T-helper 9 cell (primary cell): ENCODE results near the gene FGF12.

Experiments used
- DNase-seq: peaks from one replicate; pipeline ENCODE4 v3.0.0-alpha.2; 2020

The FGF12 gene

GRCh38 chr3:192489579-192489978 is 237.8 kb downstream of the FGF12 start:
- no peak for DNase-seq

DNA sequence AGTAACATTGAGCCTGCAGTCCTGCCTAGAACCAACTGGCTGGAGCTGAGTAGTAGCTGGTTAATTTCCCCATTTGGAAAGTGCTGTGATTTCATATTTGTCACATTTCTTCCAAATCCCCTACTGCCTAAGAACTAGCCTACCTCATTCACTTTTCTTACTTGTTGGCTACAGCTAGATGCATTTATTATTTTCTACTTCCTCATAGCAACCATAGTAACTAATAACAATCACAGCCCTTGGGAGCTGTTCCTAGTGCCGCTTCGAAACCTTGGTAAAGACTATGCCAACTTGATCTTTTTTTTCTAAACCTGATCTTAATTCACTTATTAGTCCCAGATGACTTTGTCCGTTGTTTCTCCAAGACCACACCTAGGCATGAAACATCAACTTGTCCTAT is 240.3 kb downstream of the FGF12 start:
- no peak for DNase-seq

GRCh38 chr3:192482809-192483208 is 244.5 kb downstream of the FGF12 start:
- DNase-seq: no peak

- DNase-seq: no peak
These were observed 244.9 kb downstream of the FGF12 start for GRCh38 chr3:192482391-192482790.

- no peak for DNase-seq
These were observed 245.7 kb downstream of the FGF12 start for GRCh38 chr3:192481638-192482037.

DNA sequence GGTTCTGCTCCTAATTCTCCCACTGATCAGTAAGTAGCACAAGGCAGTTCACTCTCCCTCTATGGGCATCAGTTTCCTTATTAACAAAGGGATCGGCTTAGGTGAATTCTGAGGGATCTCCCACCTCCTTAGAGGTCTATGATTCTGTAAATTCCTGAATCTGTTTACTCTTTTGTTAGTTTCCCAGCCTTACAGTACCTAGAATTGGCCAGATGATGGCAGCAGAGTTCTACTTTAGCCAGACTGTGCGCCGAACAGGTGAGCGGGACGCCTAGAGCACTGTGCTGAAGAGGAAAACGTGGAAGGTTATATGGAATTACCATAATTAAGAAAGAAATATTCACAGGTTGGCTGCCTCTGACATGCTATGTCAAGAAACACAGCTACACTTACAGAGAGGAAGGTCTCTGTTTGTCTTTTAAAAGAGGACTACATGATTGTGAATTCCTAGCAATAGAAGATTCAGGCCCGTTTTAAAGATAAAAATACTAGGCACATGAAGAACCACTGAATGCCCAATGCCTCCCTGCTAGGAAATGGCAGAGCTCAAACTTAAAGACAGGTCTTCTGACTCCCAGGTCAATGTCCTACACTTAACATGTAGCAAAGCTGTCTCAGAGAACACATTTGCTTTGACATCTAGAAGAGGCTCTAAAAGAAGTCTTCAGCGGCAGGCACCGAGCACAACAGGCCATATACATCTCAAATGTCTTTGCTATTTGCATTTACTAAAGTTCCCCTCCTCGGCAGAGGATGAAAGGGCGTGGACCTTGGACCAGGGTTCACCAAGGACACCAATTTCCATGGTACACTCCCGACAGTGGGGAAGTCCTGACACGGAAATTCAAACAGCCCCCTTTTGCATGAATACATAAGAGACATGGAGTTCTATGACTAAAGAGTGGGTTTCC is 259.9 kb downstream of the FGF12 start:
- DNase-seq: peak; percentile 25

GRCh38 chr3:192449036-192449435 is 278.3 kb downstream of the FGF12 start:
- no peak for DNase-seq

DNA sequence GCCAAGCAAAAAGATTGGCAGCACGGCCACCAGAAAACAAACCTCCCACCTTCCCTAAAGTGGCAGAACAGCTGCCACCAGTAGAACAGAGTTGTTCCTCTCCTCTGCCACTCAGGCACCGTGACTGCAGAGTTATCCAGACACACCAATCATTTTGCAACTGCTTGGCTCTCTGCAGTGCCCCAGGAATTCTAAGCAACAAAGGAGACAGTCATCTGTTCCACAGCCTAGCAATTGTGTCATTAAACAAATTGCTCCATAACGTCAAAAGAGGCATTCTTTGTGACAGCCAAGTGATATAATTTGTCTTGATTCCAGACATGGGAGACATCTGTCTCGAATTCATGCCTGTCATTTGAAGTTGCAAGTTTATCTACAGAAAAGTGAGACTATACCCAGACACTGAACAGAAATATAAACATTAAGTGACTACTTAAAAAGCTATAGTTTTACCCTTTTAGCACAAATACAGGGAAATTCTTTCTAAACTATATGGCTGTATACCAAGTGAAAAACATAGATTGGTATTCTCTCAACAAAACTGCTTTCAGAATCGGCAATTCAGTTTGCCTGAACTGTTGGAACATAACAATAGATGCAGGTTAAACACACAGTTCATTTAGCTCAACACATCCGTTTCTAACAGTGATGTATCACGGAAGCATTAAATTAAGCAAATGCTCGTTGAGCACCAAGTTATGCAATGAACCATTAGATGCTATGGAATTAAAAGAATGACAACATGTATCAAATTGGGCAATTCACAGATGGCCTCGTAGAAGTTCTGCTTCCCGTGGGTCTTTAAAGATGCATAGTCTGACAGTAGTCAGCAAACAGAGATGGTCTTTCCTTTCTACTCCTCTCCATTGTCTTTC is 281.3 kb downstream of the FGF12 start:
- no peak for DNase-seq

- DNase-seq: no peak
These were observed 282.6 kb downstream of the FGF12 start for GRCh38 chr3:192444791-192445106.

DNA sequence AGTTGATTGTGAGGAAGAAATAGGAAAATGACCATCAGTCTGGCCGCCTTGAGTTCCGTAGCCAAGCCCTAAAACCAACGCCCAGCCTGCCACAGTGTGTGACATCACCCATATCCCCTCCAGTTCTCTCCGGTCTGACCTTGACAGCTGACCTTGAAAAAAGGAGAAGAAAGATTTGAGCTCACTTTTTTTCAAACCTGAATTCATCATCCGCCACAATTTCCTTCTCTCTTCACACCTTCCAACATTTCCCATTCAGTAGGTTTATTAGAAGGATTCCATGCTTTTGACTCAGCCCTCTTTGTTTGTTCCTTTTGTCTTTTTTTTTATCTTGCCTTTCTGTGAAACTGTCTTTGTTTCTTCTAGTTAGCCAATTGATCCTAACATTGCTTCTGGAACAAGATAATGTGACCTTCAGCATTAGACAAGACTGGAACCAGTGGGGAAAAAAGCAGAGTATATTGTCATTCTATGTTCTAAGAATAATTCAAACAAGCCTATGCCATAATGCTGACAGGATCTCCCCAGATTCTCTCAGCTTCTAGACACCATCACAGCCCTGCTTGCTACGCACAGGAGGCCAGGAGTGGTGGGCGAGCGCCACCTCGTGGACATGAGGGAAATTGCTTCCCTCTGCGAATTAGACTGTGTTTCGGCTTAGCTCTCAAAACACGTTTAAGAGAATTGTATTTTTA is 283.1 kb downstream of the FGF12 start:
- DNase-seq: peak; percentile 34

GRCh38 chr3:192435241-192435640 is 292.1 kb downstream of the FGF12 start:
- no peak for DNase-seq

DNA sequence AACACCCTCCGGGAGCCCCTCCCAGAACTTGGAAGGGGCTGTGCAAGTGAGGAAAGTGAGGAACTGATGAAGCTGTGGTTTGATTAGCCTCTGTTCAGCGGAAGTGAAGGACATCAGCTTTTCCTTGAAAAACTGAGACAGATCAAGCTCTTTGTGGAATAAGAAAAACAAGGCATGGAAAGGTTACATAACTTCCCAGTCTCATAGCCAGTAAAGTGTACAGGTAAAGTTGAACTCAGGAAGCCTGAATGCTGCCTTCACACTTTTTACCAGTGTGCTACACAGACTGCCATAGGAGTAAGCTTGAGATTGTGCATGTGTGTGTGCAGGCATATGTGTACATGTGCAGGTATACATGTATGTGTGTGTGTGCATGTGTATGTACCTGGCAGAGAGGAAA is 293.2 kb downstream of the FGF12 start:
- DNase-seq: no peak

DNA sequence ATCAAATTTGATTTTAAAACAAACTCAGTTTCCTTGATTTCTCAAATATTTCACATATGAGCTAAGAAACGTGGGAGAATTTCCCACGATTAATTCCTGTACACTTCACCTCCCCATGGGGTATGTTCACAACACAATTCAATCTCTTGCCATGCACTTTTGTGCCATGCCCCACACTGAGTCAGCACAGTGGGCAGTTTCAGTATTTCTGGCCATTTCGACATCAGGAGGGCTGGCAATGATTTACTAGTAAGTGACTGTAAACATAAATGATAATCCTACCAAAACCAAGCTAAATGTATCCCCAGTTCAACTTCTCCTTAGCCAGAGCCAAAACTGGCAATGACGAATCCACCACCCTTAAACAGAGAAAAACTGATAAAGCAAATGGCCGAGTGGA is 293.6 kb downstream of the FGF12 start:
- no peak for DNase-seq

GRCh38 chr3:192422997-192423342 is 304.4 kb downstream of the FGF12 start:
- DNase-seq: no peak

DNA sequence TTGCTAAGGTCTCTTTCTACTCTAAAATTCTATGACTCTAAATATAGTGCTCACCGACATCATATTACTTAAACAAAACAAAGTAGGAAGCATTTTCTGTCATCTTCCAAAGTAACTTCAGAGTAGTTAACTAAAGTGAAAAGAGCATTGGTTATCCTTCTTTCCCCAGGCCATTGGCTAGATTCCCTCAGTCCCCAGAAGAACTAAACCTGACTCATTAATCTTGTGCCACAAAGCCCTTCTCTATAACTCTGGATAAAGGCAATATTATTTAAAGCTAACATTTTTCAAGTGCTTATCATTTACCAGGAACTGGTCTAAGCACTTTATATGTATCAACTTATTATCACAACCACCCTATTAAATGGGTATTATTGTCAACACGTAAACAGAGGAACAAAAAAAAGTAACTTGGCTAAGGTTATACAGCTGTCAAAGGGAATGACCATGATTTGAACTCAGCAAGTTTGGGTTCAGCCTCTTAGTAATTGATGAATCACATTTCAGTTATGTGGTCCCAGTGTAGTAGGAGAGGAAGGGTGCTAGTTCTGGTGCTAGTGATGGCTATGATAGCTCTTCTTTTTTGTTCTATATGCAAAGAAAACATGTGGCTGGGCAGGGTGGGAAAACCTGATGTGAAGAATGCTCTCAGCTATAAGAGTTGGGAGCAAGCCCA is 304.9 kb downstream of the FGF12 start:
- DNase-seq: no peak

GRCh38 chr3:192419312-192419711 is 308.0 kb downstream of the FGF12 start:
- DNase-seq: no peak

GRCh38 chr3:192417559-192418055 is 309.7 kb downstream of the FGF12 start:
- DNase-seq: no peak

DNA sequence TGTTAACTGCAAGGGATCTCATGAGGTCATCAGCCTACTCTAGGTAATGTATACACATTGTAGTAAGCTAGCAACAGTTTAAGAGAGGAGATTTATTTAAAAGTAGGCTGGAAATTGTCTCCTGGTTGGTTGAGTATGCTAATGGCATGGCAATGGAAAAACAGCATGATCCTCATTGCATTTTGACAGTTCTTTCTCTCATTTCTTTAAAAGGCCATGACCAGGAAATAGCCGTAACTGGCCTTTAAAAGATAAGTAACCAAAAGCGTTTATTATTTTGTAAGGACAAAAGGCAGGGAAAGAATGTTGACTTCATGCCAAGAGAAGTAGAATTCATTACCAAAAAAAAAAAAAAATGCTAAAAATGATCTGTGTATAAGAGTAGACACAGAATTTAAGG is 310.3 kb downstream of the FGF12 start:
- no peak for DNase-seq

GRCh38 chr3:192413461-192413860 is 313.9 kb downstream of the FGF12 start:
- no peak for DNase-seq

DNA sequence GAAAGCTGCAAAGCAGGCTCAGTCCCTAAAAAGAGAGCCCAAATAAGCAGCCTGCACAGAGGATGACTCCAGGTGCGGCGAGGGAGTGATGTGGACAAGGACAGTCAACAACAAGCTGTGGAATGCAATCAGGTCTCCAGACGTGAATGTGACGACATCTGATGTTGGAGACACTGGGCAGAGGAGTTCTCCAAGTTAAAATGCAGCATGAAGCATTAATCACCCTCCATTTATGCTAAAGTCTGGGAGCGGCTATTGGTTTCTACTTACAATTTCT is 316.7 kb downstream of the FGF12 start:
- no peak for DNase-seq

DNA sequence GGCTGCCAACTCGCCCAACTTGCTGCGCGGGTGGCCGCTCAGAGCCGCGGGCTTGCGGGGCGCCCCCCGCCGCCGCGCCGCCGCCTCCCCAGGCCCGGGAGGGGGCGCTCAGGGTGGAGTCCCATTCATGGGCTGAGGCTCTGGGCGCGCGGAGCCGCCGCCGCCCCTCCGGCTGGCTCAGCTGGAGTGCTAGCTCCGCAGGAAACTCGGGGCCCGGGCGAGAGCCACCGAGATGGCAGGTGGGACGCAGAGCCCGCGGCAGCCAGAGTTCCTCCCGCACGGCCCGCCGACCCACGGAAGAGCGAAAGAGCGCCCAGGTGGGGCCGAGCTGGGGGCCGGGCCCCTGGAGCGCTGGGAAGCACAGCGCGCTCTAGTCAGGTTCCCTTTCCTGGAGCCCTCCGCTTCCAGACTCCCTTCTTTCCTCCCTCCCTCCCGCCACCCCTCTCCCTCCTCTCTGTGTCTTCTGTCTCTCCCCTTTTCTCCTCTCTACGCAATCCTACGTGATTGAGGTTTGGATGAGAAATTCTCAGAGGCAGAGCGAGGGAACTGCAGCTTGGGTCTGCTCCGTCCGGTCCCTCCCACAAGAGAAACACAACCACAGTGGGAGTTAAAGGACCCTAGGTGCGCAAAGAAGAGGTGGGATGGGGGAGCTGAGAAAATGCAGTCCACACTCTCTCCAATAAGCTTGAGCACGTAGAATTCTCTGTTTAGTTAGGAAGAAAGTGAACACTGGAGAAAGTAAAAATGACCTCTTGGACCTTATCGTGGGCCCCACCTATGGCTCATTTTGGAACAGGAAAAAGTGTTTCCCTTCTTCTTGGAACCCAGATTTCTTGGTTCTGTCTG is 317.3 kb downstream of the FGF12 start:
- DNase-seq: no peak
